Left lung (tissue), 10 donors: ENCODE data around the gene FBXO33. TPM values are rescaled to one million over a fixed set of nuclear protein-coding genes. Genes with fewer than 3 reads are reported as not detected.

ENCODE experiments used
- ATAC-seq: fragments of 200-7000 bp; cut with Tn5 transposase; one replicate; pipeline ENCODE4 v1.9.1; 2020; ENCODE audit warnings: moderate library complexity
- DNase-seq, 4 donors: peaks; one replicate each; pipeline ENCODE4 v3.0.0-alpha.2; 2013 to 2020
- H3K27ac ChIP-seq, 2 donors: fragments of 200-600 bp; sonication (generic) in 1 of 2; one replicate each; pipeline versions ENCODE4 v1.5.0 to v1.8.0; 2020 to 2021
- H3K27me3 ChIP-seq, 2 donors: fragments of 200-600 bp; sonication (generic) in 1 of 2; one replicate each; pipeline versions ENCODE4 v1.5.0 to v1.8.0; 2020 to 2021
- H3K36me3 ChIP-seq, 2 donors: fragments of 200-600 bp; sonication (generic) in 1 of 2; one replicate each; pipeline versions ENCODE4 v1.5.0 to v1.8.0; 2020 to 2021
- H3K4me1 ChIP-seq, 2 donors: fragments of 200-600 bp; one replicate each; pipeline ENCODE4 v1.8.0; 2021
- H3K4me3 ChIP-seq, 2 donors: fragments of 200-600 bp; sonication (generic) in 1 of 2; one replicate each; pipeline versions ENCODE4 v1.5.0 to v1.8.0; 2020 to 2021; ENCODE audit warnings: mild to moderate bottlenecking in 1 of 2
- H3K9me3 ChIP-seq, 2 donors: fragments of 200-600 bp; sonication (generic) in 1 of 2; one replicate each; pipeline versions ENCODE4 v1.5.0 to v1.8.0; 2020 to 2021
- intact Hi-C, 2 donors: fragments of 100-400 bp; cut with DNase I; formaldehyde crosslinking; loops; one replicate each; pipeline versions ENCODE4 v1.11.2 to v1.14.2; 2022
- polyA plus RNA-seq, 6 donors: library from polyadenylated mRNA; unstranded; fragments of 120-200 nt; gene quantifications; one replicate each; pipeline ENCODE4 v1.2.1, GENCODE V29; 2013; ENCODE audit not compliant: insufficient read length in 6 of 6
- total RNA-seq, 2 donors: library from RNA; stranded (reverse); fragmentation: NEBNext Ultra II Directional; extraction: Animal tissue kit (Norgen Biotek cat#: 25700); gene quantifications; one replicate each; pipeline ENCODE4 v1.2.1, GENCODE V29; 2021
- TF ChIP-seq, protein P1 (sequence below), 2 donors: fragments of 200-600 bp; sonication (generic) in 1 of 2; IDR thresholded peaks; one replicate each; pipeline versions ENCODE4 v1.5.0 to v1.8.0; 2021; ENCODE audit warnings: antibody characterized with exemption in 2 of 2
- donor health status: DM: no; HTN: yes; CAD: no.
- donor health status: DM: no; HTN: no; CAD: no.

Gene FBXO33
- total and polyA plus RNA-seq, 8 donors: 8.2 to 13.7 (median 9.3) TPM

DNA sequence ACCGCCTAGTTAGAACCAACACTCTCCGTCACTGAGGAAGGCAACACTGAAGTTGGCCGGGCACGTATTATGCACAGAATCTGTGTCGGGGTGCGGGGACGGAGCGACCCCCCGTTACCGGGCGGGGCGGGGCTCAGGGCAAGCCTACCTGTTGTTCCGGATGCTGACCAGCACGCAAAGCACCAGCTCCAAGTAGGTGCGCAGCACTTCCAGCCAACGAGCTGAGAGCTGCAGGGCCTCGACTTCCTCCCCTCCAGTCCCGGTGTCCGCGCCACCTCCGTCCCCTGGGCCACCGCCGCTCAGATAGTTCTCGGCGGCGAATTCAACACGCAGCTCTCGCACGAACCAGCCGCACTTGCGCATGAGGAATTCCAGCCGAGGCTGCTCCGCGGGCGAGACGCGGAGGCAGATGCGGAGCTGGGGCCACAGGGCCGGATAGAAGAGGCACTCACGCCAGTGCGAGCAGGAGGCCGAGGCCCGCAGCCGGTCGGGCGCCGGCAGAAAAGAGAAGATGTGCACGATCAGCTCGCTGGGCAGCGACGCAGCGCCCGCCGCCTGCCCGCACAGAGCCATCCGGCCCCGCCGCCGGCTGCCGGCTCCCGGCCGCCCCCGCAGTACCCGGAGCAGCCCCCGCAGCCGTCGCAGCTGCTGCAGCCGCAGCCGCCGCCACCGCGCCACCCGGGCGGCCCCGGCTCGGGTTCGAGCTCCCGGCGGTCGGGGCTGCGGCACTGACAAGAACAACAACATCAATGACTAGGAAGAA, 636 bp downstream of the FBXO33 start:
- Histone ChIP-seq H3K27ac (peak overlapping the region; percentile 98 to 99), H3K4me3 (peak overlapping the region; percentile 70 to 88), H3K9me3 (no peaks in the 10 kb centered on the region), H3K36me3 (no peaks in the 10 kb centered on the region), H3K27me3 (no peaks in the 10 kb centered on the region), H3K4me1 (peaks cover 20 to 49% of the 10 kb centered on the region in 2 donors)
- DNase-seq (peak in 3 of 4 donors; percentile 48 to 89 (median 64)), ATAC-seq (peak; percentile 11)
- intact Hi-C loops: no loop called here
- TF ChIP-seq, protein P1, sequence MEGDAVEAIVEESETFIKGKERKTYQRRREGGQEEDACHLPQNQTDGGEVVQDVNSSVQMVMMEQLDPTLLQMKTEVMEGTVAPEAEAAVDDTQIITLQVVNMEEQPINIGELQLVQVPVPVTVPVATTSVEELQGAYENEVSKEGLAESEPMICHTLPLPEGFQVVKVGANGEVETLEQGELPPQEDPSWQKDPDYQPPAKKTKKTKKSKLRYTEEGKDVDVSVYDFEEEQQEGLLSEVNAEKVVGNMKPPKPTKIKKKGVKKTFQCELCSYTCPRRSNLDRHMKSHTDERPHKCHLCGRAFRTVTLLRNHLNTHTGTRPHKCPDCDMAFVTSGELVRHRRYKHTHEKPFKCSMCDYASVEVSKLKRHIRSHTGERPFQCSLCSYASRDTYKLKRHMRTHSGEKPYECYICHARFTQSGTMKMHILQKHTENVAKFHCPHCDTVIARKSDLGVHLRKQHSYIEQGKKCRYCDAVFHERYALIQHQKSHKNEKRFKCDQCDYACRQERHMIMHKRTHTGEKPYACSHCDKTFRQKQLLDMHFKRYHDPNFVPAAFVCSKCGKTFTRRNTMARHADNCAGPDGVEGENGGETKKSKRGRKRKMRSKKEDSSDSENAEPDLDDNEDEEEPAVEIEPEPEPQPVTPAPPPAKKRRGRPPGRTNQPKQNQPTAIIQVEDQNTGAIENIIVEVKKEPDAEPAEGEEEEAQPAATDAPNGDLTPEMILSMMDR (IDR thresholded peaks at IDR 0.05): no peak

DNA sequence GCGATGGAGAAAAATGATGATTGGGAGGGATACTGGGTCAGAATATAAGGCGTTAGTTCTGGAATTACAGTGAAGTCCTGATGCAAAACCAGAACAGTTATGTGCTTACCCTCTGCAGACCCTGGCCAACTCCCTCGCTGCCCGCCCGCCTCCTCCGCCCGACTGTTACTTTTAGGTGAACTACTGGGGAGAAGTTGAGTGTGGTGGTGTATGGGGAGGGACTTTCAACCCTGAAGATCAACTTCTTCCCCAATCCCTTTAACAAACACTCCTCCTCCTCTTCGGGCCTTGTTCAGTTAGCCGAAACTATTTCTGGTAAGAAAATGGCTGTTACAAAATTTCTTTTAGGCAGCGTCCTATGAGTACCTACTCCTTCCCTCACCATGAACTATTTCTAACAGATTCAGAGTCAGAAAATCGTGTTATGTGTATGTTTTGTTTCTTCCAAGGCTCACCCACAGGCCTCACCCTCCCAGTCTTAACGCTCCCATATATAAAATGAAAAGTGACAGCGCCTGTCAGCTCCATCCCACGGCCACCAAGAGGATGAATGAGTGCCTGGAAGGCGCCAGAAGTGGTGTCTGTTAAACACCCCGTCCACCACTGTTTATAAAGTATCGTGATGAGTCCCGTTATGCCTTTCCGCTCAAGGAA, 1.3 kb downstream of the FBXO33 start:
- ATAC-seq (no peak), DNase-seq (peak in 2 of 4 donors; percentile 15 to 72)
- Histone ChIP-seq H3K4me3 (peak overlapping the region; percentile 70 to 88), H3K36me3 (no peaks in the 10 kb centered on the region), H3K27me3 (no peaks in the 10 kb centered on the region), H3K4me1 (peaks cover 20 to 55% of the 10 kb centered on the region in 2 donors), H3K9me3 (no peaks in the 10 kb centered on the region), H3K27ac (peak overlapping the region; percentile 98 to 99)
- TF ChIP-seq, protein P1 (IDR thresholded peaks at IDR 0.05): no peak
- intact Hi-C loops: no loop called here

DNA sequence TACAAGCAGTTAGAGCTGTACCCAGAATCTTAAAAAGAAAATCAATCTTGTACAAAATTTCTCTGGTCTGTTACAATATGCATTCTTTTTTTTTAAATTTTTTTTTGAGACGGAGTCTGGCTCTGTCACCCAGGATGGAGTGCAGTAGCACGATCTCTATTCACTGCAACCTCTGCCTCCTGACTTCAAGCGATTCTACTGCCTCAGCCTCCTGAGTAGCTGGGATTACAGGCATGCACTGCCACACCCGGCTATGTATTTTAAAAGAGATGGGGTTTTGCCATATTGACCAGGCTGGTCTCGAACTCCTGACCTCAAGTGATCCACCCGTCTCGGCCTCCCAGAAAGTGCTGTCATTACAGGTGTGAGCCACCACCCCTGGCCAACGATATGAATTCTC, 4.1 kb downstream of the FBXO33 start:
- Histone ChIP-seq H3K9me3 (no peaks in the 10 kb centered on the region), H3K36me3 (no peaks in the 10 kb centered on the region), H3K4me3 (no peak overlapping the region), H3K27me3 (no peaks in the 10 kb centered on the region), H3K27ac (no peak overlapping the region), H3K4me1 (peaks cover 20 to 64% of the 10 kb centered on the region in 2 donors)
- intact Hi-C loops: no loop called here
- TF ChIP-seq, protein P1 (IDR thresholded peaks at IDR 0.05): no peak
- ATAC-seq (no peak), DNase-seq (no peak)

DNA sequence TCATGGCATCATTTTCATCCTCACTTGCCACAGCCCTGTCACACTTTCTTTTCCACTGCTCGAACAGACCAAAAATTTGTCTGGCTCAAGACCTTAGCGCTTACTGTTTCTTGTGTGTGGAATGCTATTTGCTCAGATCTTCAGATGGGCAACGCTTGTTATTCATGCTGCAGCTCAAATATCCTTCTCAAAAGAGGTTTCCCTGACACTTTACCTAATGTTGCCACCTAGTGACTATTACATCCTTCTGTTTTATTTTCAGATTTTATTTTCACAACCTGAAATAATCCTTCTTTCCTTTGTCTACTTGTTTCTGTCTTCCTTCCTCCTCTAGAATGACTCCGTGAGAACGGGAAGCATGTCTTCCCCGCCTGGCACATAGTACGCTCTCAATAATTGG, 5.6 kb downstream of the FBXO33 start:
- Histone ChIP-seq H3K27me3 (no peaks in the 10 kb centered on the region), H3K27ac (peak overlapping the region in 1 of 2 donors; percentile 18), H3K4me3 (no peak overlapping the region), H3K9me3 (no peaks in the 10 kb centered on the region), H3K4me1 (peaks cover 20 to 64% of the 10 kb centered on the region in 2 donors), H3K36me3 (no peaks in the 10 kb centered on the region)
- intact Hi-C loops: no loop called here
- ATAC-seq: peak; percentile 57
- TF ChIP-seq, protein P1 (IDR thresholded peaks at IDR 0.05): no peak
- DNase-seq: no peak

DNA sequence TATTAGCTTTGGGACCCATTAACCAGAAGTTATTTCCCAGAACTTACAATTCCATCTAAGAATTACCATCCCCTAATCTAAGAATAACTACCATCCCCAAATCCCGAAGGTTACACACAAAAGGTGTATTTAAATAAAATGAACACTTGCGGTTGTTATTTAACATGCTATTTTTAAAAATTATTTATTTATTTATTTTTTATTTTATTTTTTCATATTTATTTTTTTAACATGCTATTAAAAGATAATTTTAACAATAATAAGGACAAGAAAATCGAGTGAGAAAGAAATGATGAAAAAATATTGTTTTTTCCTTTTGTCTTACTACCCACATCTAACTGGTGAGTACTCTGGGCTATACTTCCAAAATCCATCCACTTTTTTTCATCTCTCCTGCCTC, 6.3 kb downstream of the FBXO33 start:
- no peak for DNase-seq
- TF ChIP-seq, protein P1 (IDR thresholded peaks at IDR 0.05): no peak
- H3K4me3 ChIP-seq: no peak overlapping the region

More for the DNA sequence above, 6.3 kb downstream of the FBXO33 start:
- H3K4me1 ChIP-seq: peaks cover 20 to 62% of the 10 kb centered on the region in 2 donors
- H3K9me3 ChIP-seq: no peaks in the 10 kb centered on the region
- ATAC-seq: no peak
- H3K36me3 ChIP-seq: no peaks in the 10 kb centered on the region
- intact Hi-C loops: no loop called here
- H3K27me3 ChIP-seq: no peaks in the 10 kb centered on the region
- no peak overlapping the region for H3K27ac ChIP-seq
